HG03280 (cell line): ENCODE measurements around the gene PRDM16.
"Not testable (repeated sequence)": the region's sequence is repeated elsewhere in the genome, so short reads cannot be mapped to it uniquely, and the experiment has no call there.

Experiments
- ATAC-seq: cut with Tn5 transposase; IDR thresholded peaks from one replicate; pipeline ENCODE4 v1.9.1; 2021; ENCODE audit warnings: mild to moderate bottlenecking, moderate library complexity; ENCODE audit not compliant: unreplicated experiment

The PRDM16 gene

GRCh38 chr1:3156936-3157335 lies 87.9 kb downstream of the PRDM16 start:
- ATAC-seq: no peak

- no peak for ATAC-seq
Observed at GRCh38 chr1:3158347-3158746, 89.3 kb downstream of the PRDM16 start.

- ATAC-seq: no peak
Observed at GRCh38 chr1:3159121-3159520, 90.1 kb downstream of the PRDM16 start.

GRCh38 chr1:3159996-3160395 lies 91.0 kb downstream of the PRDM16 start:
- ATAC-seq: no peak

- no peak for ATAC-seq
Observed at GRCh38 chr1:3160647-3161145, 91.7 kb downstream of the PRDM16 start.

GRCh38 chr1:3161176-3161840 lies 92.3 kb downstream of the PRDM16 start:
- ATAC-seq: no peak

- ATAC-seq: no peak
Observed at GRCh38 chr1:3162322-3162882, 93.4 kb downstream of the PRDM16 start.

GRCh38 chr1:3163356-3163755 lies 94.4 kb downstream of the PRDM16 start:
- ATAC-seq: no peak

- ATAC-seq: no peak
Observed at GRCh38 chr1:3164671-3165070, 95.7 kb downstream of the PRDM16 start.

- ATAC-seq: not testable (repeated sequence)
Observed at GRCh38 chr1:3165189-3165588, 96.2 kb downstream of the PRDM16 start.

GRCh38 chr1:3166206-3166918 lies 97.4 kb downstream of the PRDM16 start:
- ATAC-seq: no peak

GRCh38 chr1:3167255-3167654 lies 98.3 kb downstream of the PRDM16 start:
- ATAC-seq: no peak

GRCh38 chr1:3168678-3169077 lies 99.7 kb downstream of the PRDM16 start:
- ATAC-seq: no peak

- no peak for ATAC-seq
Observed at GRCh38 chr1:3169665-3170356, 100.8 kb downstream of the PRDM16 start.

- no peak for ATAC-seq
Observed at GRCh38 chr1:3170561-3171453, 101.8 kb downstream of the PRDM16 start.

- ATAC-seq: no peak
Observed at GRCh38 chr1:3171761-3172160, 102.8 kb downstream of the PRDM16 start.

GRCh38 chr1:3172431-3173380 lies 103.7 kb downstream of the PRDM16 start:
- no peak for ATAC-seq

GRCh38 chr1:3173381-3173980 lies 104.5 kb downstream of the PRDM16 start:
- ATAC-seq: no peak
